H1 (cell line): ENCODE data around the gene FJX1. TPM values are rescaled to one million over a fixed set of nuclear protein-coding genes. Genes with fewer than 3 reads are reported as not detected.

Experiments
- CTCF ChIA-PET: fragments of 300-600 bp; sonication (Branson Sonifier 250); formaldehyde crosslinking; loops from one replicate; lab custom pipeline; 2021; ENCODE audit not compliant: partially characterized antibody; lab: Charles Lee
- POLR2A ChIA-PET: fragments of 300-600 bp; sonication (Branson Sonifier 250); formaldehyde crosslinking; loops from one replicate; lab custom pipeline; 2021; ENCODE audit warnings: inconsistent platforms; ENCODE audit not compliant: partially characterized antibody; lab: Charles Lee
- DNase-seq, 2 experiments: peaks; one replicate each; pipeline versions ENCODE4 v3.0.0 to v3.0.0-alpha.2; 2010 to 2022; ENCODE audit warnings: low spot score in 2 of 2, low read depth in 1 of 2, mixed read lengths in 1 of 2
- FAIRE-seq: peaks from 2 replicates; lab custom pipeline; 2011; peaks lifted over from hg19 to GRCh38; lab: Jason Lieb, UNC
- H2AFZ ChIP-seq: 2 replicates; pipeline ENCODE4 v1.8.1; 2012; ENCODE audit warnings: low read length, inconsistent platforms
- H2AK5ac ChIP-seq: 2 replicates; pipeline ENCODE4 v1.6.1; 2013; ENCODE audit warnings: low read depth, low read length
- H2BK120ac ChIP-seq: replicated peaks from 2 replicates; pipeline ENCODE3; 2013; ENCODE audit warnings: low read depth, low read length, inconsistent platforms
- H2BK12ac ChIP-seq: 2 replicates; pipeline ENCODE4 v1.6.1; 2013; ENCODE audit warnings: low read depth, low read length
- H2BK15ac ChIP-seq: 2 replicates; pipeline ENCODE4 v1.6.1; 2013; ENCODE audit warnings: low read length
- H2BK20ac ChIP-seq: 2 replicates; pipeline ENCODE4 v1.6.1; 2013; ENCODE audit warnings: low read length
- H2BK5ac ChIP-seq: 2 replicates; pipeline ENCODE4 v1.6.1; 2013; ENCODE audit warnings: low read depth, low read length
- H3K14ac ChIP-seq: 2 replicates; pipeline ENCODE4 v1.6.1; 2013; ENCODE audit warnings: inconsistent platforms; ENCODE audit not compliant: insufficient read length
- H3K18ac ChIP-seq: 2 replicates; pipeline ENCODE4 v1.6.1; 2013; ENCODE audit warnings: low read length; ENCODE audit errors: extremely low read depth
- H3K23ac ChIP-seq: 2 replicates; pipeline ENCODE4 v1.6.1; 2013; ENCODE audit warnings: inconsistent platforms; ENCODE audit not compliant: insufficient read length
- H3K23me2 ChIP-seq: 2 replicates; pipeline ENCODE4 v1.6.1; 2013; ENCODE audit warnings: low read depth, low read length
- H3K27ac ChIP-seq: 2 replicates; pipeline ENCODE4 v1.6.1; 2011; ENCODE audit warnings: low read depth, low read length, inconsistent platforms
- H3K27me3 ChIP-seq, 4 experiments: replicated peaks in 1 of 4; 1 replicate in 1 of 4; 2 replicates in 3 of 4; pipeline versions ENCODE4 v1.6.1 to v1.8.1; 2011 to 2013; ENCODE audit warnings: low read length in 3 of 4, mild to moderate bottlenecking in 3 of 4, inconsistent platforms in 2 of 4, mixed read lengths in 2 of 4, moderate library complexity in 1 of 4; ENCODE audit not compliant: control insufficient read depth in 3 of 4, insufficient read depth in 3 of 4; ENCODE audit errors: extremely low read depth in 1 of 4
- H3K36me3 ChIP-seq, 4 experiments: 2 replicates each; pipeline versions ENCODE4 v1.6.1 to v1.8.1; 2011 to 2013; ENCODE audit warnings: mild to moderate bottlenecking in 4 of 4, low read length in 3 of 4, moderate library complexity in 2 of 4, control low read depth in 1 of 4, inconsistent platforms in 1 of 4; ENCODE audit not compliant: insufficient read depth in 4 of 4, control insufficient read depth in 2 of 4
- H3K4ac ChIP-seq: replicated peaks from 2 replicates; pipeline ENCODE3; 2013; ENCODE audit warnings: low read length, low read depth, mixed read lengths, inconsistent platforms; ENCODE audit not compliant: insufficient read length
- H3K4me1 ChIP-seq, 4 experiments: replicated peaks in 1 of 4; 1 replicate in 1 of 4; 2 replicates in 3 of 4; pipeline versions ENCODE4 v1.6.1 to v1.8.1; 2011 to 2013; ENCODE audit warnings: low read length in 3 of 4, inconsistent platforms in 2 of 4, mixed read lengths in 1 of 4; ENCODE audit not compliant: insufficient read depth in 4 of 4, control insufficient read depth in 3 of 4
- H3K4me2 ChIP-seq, 2 experiments: 2 replicates each; pipeline versions ENCODE4 v1.6.1 to v1.8.1; 2011 to 2013; ENCODE audit warnings: low read depth in 2 of 2, low read length in 2 of 2, control low read depth in 1 of 2, inconsistent platforms in 1 of 2, mild to moderate bottlenecking in 1 of 2; ENCODE audit not compliant: insufficient read depth in 1 of 2
- H3K4me3 ChIP-seq, 4 experiments: fragments of 200-600, 300-600 bp in 1 of 4; sonication (generic), shearing (Covaris generic), sonication (Bioruptor Twin) in 1 of 4; 2 replicates each; pipeline versions ENCODE4 v1.5.1 to v1.8.1; 2011 to 2016; ENCODE audit warnings: low read length in 4 of 4, low read depth in 3 of 4, control low read depth in 2 of 4, inconsistent platforms in 2 of 4, mild to moderate bottlenecking in 2 of 4, mixed read lengths in 1 of 4, moderate library complexity in 1 of 4; ENCODE audit not compliant: insufficient read depth in 2 of 4; ENCODE audit errors: extremely low read depth in 1 of 4
- H3K56ac ChIP-seq: replicated peaks from 2 replicates; pipeline ENCODE3; 2013; ENCODE audit warnings: low read depth, mild to moderate bottlenecking, mixed read lengths, low read length, inconsistent platforms; ENCODE audit not compliant: insufficient read length
- H3K79me1 ChIP-seq: 2 replicates; pipeline ENCODE4 v1.6.1; 2013; ENCODE audit warnings: low read depth, low read length, control low read depth
- H3K79me2 ChIP-seq, 2 experiments: 2 replicates each; pipeline versions ENCODE4 v1.6.1 to v1.8.1; 2012 to 2013; ENCODE audit warnings: low read length in 2 of 2, mild to moderate bottlenecking in 2 of 2, inconsistent platforms in 1 of 2; ENCODE audit not compliant: insufficient read depth in 2 of 2, control insufficient read depth in 1 of 2
- H3K9ac ChIP-seq, 4 experiments: replicated peaks in 1 of 4; 1 replicate in 1 of 4; 2 replicates in 3 of 4; pipeline versions ENCODE4 v1.6.1 to v1.8.1; 2011 to 2013; ENCODE audit warnings: low read depth in 3 of 4, low read length in 3 of 4, control low read depth in 2 of 4, mild to moderate bottlenecking in 2 of 4, moderate library complexity in 2 of 4, inconsistent platforms in 1 of 4; ENCODE audit errors: extremely low read depth in 1 of 4
- H3K9me3 ChIP-seq, 2 experiments: 2 replicates each; pipeline versions ENCODE4 v1.6.1 to v1.8.1; 2012 to 2013; ENCODE audit warnings: mild to moderate bottlenecking in 2 of 2, moderate library complexity in 2 of 2, control low read depth in 1 of 2, inconsistent platforms in 1 of 2, low read depth in 1 of 2, low read length in 1 of 2, mixed read lengths in 1 of 2; ENCODE audit not compliant: insufficient read depth in 2 of 2
- H4K20me1 ChIP-seq, 2 experiments: replicated peaks in 1 of 2; 2 replicates each; pipeline versions ENCODE3 to v1.8.1; 2011 to 2013; ENCODE audit warnings: inconsistent platforms in 2 of 2, low read length in 2 of 2, mild to moderate bottlenecking in 1 of 2; ENCODE audit not compliant: insufficient read depth in 2 of 2, control insufficient read depth in 1 of 2
- H4K5ac ChIP-seq: 2 replicates; pipeline ENCODE4 v1.6.1; 2013; ENCODE audit warnings: low read length, low read depth, mixed read lengths, inconsistent platforms; ENCODE audit not compliant: insufficient read length
- H4K8ac ChIP-seq: 2 replicates; pipeline ENCODE4 v1.8.0; 2013; ENCODE audit warnings: mild to moderate bottlenecking, moderate library complexity, low read length, inconsistent platforms; ENCODE audit not compliant: insufficient read depth; ENCODE audit errors: extremely low read depth
- H4K91ac ChIP-seq: replicated peaks from 2 replicates; pipeline ENCODE3; 2013; ENCODE audit warnings: low read length, mixed read lengths, inconsistent platforms; ENCODE audit not compliant: insufficient read length
- ASH2L ChIP-seq: fragments of 200-600, 300-600 bp; sonication (generic); IDR thresholded peaks from one replicate; pipeline ENCODE4 v1.7.1; 2017; ENCODE audit warnings: low read length
- ATF2 ChIP-seq: IDR thresholded peaks from 2 replicates; pipeline ENCODE4 v1.6.1; 2012; ENCODE audit warnings: low read length, inconsistent platforms
- BACH1 ChIP-seq: IDR thresholded peaks from 2 replicates; pipeline ENCODE4 v1.6.1; 2012; ENCODE audit warnings: low read length, improper control_type of control experiment
- BRCA1 ChIP-seq: IDR thresholded peaks from 2 replicates; pipeline ENCODE4 v1.6.1; 2012; ENCODE audit warnings: low read depth, low read length, improper control_type of control experiment
- CTBP2 ChIP-seq: IDR thresholded peaks from 2 replicates; pipeline ENCODE4 v1.7.0; 2011; ENCODE audit warnings: borderline replicate concordance, mild to moderate bottlenecking, moderate library complexity, mixed read lengths, low read length; ENCODE audit not compliant: insufficient read depth, insufficient read length
- KDM1A ChIP-seq: fragments of 200-600, 300-600 bp; sonication (generic); IDR thresholded peaks from 2 replicates; pipeline ENCODE4 v1.7.1; 2016; ENCODE audit warnings: mild to moderate bottlenecking, low read length, borderline replicate concordance
- SIX5 ChIP-seq: IDR thresholded peaks from 2 replicates; pipeline ENCODE4 v1.6.1; 2011; ENCODE audit warnings: mild to moderate bottlenecking, low read depth, low read length
- TBP ChIP-seq: IDR thresholded peaks from 2 replicates; pipeline ENCODE4 v1.6.1; 2011; ENCODE audit warnings: low read depth, low read length, improper control_type of control experiment
- ZNF274 ChIP-seq: IDR thresholded peaks from 2 replicates; pipeline ENCODE4 v1.7.0; 2012; ENCODE audit warnings: low read length, borderline replicate concordance; ENCODE audit errors: extremely low read depth
- WGBS, 2 experiments: shearing (Covaris generic) in 1 of 2; methylation state at CpG; one replicate each; pipeline versions ENCODE4 v1.1.6 to v1.1.7; 2013 to 2015; ENCODE audit warnings: low lambda C conversion rate in 2 of 2, mixed read lengths in 2 of 2, inconsistent platforms in 1 of 2, low coverage in 1 of 2, missing lambda C conversion rate in 1 of 2; ENCODE audit not compliant: insufficient replicate concordance in 2 of 2, insufficient coverage in 1 of 2, insufficient read length in 1 of 2; ENCODE audit errors: extremely low coverage in 1 of 2, missing lambda C conversion rate in 1 of 2; 5-methylcytosine and 5-hydroxymethylcytosine counted together
- polyA plus RNA-seq, 7 experiments: library from polyadenylated mRNA; depleted of rRNA in 3 of 7; stranded (reverse) in 5 of 7; unstranded in 2 of 7; fragments of >200 nt in 5 of 7; fragments of 200-250 nt in 2 of 7; gene quantifications; 1 replicate in 5 of 7; 2 replicates in 1 of 7; 4 replicates in 1 of 7; pipeline versions ENCODE4 v1.2.1 to v1.2.3, GENCODE V29; 2011 to 2013; ENCODE audit warnings: missing spikeins in 2 of 7, mixed read lengths in 2 of 7
- total RNA-seq: library from RNA; stranded (reverse); fragmentation: NEBNext Ultra II Directional; extraction: Animal tissue kit (Norgen Biotek cat#: 25700); gene quantifications from 2 replicates; pipeline ENCODE4 v1.2.1, GENCODE V29; 2021

The FJX1 gene
- total and polyA plus RNA-seq, 2 of the 8 experiments (the other 6 are each of a cell fraction or from before 2014, with no cell fraction given): 6.3 to 13.3 TPM

DNA sequence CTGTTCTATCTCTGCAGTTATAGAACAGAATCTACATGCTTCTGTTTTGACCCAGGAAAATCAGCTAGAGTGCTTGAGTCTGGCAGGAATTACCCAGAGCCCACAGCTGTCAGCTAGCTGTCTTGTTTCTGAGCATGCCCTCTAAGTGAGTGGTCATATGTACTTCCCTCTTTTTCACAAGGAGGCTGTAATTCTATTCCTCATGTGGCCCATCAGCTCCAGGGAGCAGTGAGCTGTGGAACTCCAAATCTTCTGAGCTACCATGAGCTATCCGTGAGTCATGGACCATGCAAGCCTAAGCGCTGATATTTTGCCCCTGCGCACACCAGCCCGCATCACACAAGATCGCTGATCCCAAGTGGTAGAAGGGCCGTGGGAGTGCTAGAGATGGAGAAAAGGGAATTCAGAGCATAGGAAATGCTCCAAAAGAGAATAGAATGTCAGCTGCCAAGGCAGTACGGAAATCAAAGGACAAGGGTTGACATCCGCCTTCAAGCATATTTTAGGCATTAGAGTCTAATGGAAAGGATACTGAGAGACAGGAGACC lies 5.4 kb downstream of the FJX1 start:
- peaks cover 4 to 17% (median 14%) of the 10 kb centered on the region in 4 experiments; a peak in 6 of 7 replicates for H3K27me3 ChIP-seq
- H3K4me3 ChIP-seq: no peak overlapping the region
- no peaks in the 10 kb centered on the region for H3K79me1 ChIP-seq
- H3K4me1 ChIP-seq: peaks cover 0 to 13% (median 6%) of the 10 kb centered on the region in 4 experiments; a peak in 5 of 7 replicates
- no peak overlapping the region for H3K56ac ChIP-seq
- H3K23me2 ChIP-seq: peaks cover 11% of the 10 kb centered on the region; the same call in 1 of the 2 replicates
- no peaks in the 10 kb centered on the region for H4K20me1 ChIP-seq
- no peak overlapping the region for H3K18ac ChIP-seq
- H4K8ac ChIP-seq: no peak overlapping the region
- H2BK120ac ChIP-seq: no peak overlapping the region
- no peak overlapping the region for H3K9ac ChIP-seq
- no peak overlapping the region for H3K27ac ChIP-seq
- H3K14ac ChIP-seq: no peak overlapping the region
- no peak overlapping the region for H2AFZ ChIP-seq
- FAIRE-seq (no peak), DNase-seq (no peak)
- no peak overlapping the region for H3K4ac ChIP-seq
- no peak overlapping the region for H2BK15ac ChIP-seq
- no peak overlapping the region for H3K23ac ChIP-seq
- H3K4me2 ChIP-seq: no peak overlapping the region
- TF ChIP-seq BRCA1 (no peak), ATF2 (no peak), TBP (no peak), SIX5 (no peak), KDM1A (no peak), ZNF274 (no peak), CTBP2 (no peak), ASH2L (no peak), BACH1 (no peak)
- CTCF ChIA-PET: interaction anchor here (0.6 to 1.5 kb wide), 6 partner anchors 43 to 666 kb away, joined by 3 to 4 read pairs (median 3); partner anchors contain the start of gene COMMD9
- H2AK5ac ChIP-seq: no peak overlapping the region
- no peaks in the 10 kb centered on the region for H3K9me3 ChIP-seq
- no peak overlapping the region for H2BK12ac ChIP-seq
- WGBS, 2 experiments: 90% methylated on average over 8 of the region's 8 CpGs; no CpG with 5 or more reads in 1 of the 2 experiments
- no peaks in the 10 kb centered on the region for H3K36me3 ChIP-seq
- H4K91ac ChIP-seq: no peak overlapping the region
- POLR2A ChIA-PET: interaction anchor here (0.5 to 1.5 kb wide), 3 partner anchors 32 to 197 kb away, joined by 3 to 5 read pairs (median 3); no protein-coding TSS in a partner anchor
- H2BK20ac ChIP-seq: no peak overlapping the region
- no peak overlapping the region for H2BK5ac ChIP-seq
- no peaks in the 10 kb centered on the region for H3K79me2 ChIP-seq
- H4K5ac ChIP-seq: no peak overlapping the region
